Endodermal cell (in vitro differentiated cells): ENCODE data around the gene IQCN. TPM values are rescaled to one million over a fixed set of nuclear protein-coding genes. Genes with fewer than 3 reads are reported as not detected.

Source experiments
- DNase-seq: peaks from one replicate; pipeline ENCODE4 v3.0.0-alpha.2; 2017
- H3K27ac ChIP-seq: 2 replicates; pipeline ENCODE4 v1.5.1; 2013; ENCODE audit warnings: mild to moderate bottlenecking, low read depth, low read length, moderate library complexity
- H3K27me3 ChIP-seq: 2 replicates; pipeline ENCODE4 v1.6.1; 2013; ENCODE audit warnings: mild to moderate bottlenecking, low read length, moderate library complexity; ENCODE audit not compliant: insufficient read depth, control insufficient read depth, poor library complexity, severe bottlenecking
- H3K36me3 ChIP-seq: 2 replicates; pipeline ENCODE4 v1.7.0; 2013; ENCODE audit warnings: mild to moderate bottlenecking, low read length, moderate library complexity; ENCODE audit not compliant: control insufficient read depth, insufficient read depth
- H3K4me1 ChIP-seq: one replicate; pipeline ENCODE4 v1.7.0; 2013; ENCODE audit warnings: low read length; ENCODE audit not compliant: control insufficient read depth, insufficient read depth
- H3K4me3 ChIP-seq: 2 replicates; pipeline ENCODE4 v1.5.1; 2013; ENCODE audit warnings: mild to moderate bottlenecking, low read length, moderate library complexity
- H3K9ac ChIP-seq: 2 replicates; pipeline ENCODE4 v1.6.1; 2013; ENCODE audit warnings: mild to moderate bottlenecking, low read length, moderate library complexity; ENCODE audit not compliant: poor library complexity, severe bottlenecking; ENCODE audit errors: extremely low read depth
- H3K9me3 ChIP-seq: 2 replicates; pipeline ENCODE4 v1.6.1; 2013; ENCODE audit warnings: mild to moderate bottlenecking, low read length, moderate library complexity; ENCODE audit not compliant: control insufficient read depth
- H3K27ac Mint-ChIP-seq: 2 replicates; pipeline ENCODE4 v1.8.0; 2020; ENCODE audit warnings: mixed read lengths
- H3K27me3 Mint-ChIP-seq: 2 replicates; pipeline ENCODE4 v1.8.0; 2021; ENCODE audit warnings: mild to moderate bottlenecking, mixed read lengths; ENCODE audit not compliant: insufficient read depth
- H3K36me3 Mint-ChIP-seq: 2 replicates; pipeline ENCODE4 v1.8.0; 2020; ENCODE audit warnings: low read depth, mixed read lengths
- H3K4me1 Mint-ChIP-seq: 2 replicates; pipeline ENCODE4 v1.8.0; 2020; ENCODE audit warnings: mixed read lengths
- H3K4me3 Mint-ChIP-seq: 2 replicates; pipeline ENCODE4 v1.8.0; 2020; ENCODE audit warnings: mild to moderate bottlenecking, moderate library complexity, mixed read lengths
- H3K9me3 Mint-ChIP-seq: 2 replicates; pipeline ENCODE4 v1.8.0; 2020; ENCODE audit warnings: mild to moderate bottlenecking, mixed read lengths
- WGBS, 2 experiments: methylation state at CpG; one replicate each; pipeline versions ENCODE4 v1.1.5 to v1.1.7; 2013; ENCODE audit warnings: missing lambda C conversion rate in 2 of 2, mixed read lengths in 1 of 2; ENCODE audit not compliant: insufficient coverage in 1 of 2, insufficient read length in 1 of 2; 5-methylcytosine and 5-hydroxymethylcytosine counted together
- total RNA-seq, 2 donors: library from RNA; stranded (reverse); fragmentation: NEBNext Ultra II Directional in 1 of 2; extraction: Animal tissue kit (Norgen Biotek cat#: 25700) in 1 of 2; gene quantifications; 2 replicates in 1 of 2; 3 replicates in 1 of 2; pipeline ENCODE4 v1.2.1, GENCODE V29; 2021
- TF ChIP-seq, protein P1 (sequence below): fragments of 200-600 bp; sonication (generic); conservative IDR thresholded peaks from 2 replicates; pipeline ENCODE4 v1.5.0; 2021; ENCODE audit warnings: antibody characterized with exemption, mild to moderate bottlenecking

IQCN gene
- total RNA-seq, 2 donors from 2014 or later, result 2.4 to 3.3 TPM

DNA sequence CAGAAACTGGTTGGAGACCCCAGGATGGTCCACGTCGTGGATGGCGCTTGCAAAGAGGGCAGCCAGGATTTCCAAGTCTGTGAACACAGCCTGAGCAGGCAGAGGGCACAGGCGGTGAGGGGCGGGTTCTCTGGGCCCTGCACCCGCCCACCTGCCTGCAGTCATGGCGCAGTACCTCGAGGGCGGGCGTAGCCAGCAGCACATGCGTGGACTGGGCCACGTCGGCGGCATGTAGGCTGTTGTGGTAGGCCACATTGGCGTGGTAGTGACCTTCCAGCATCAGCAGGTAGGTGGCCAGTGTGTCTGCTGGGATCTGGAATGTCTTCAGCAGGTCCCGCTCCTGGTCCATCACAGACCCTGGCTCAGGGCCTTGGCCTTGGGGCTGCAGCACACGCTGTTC is 56.1 kb downstream of the IQCN start:
- peaks cover 3% of the 10 kb centered on the region for H3K4me1 Mint-ChIP-seq
- no peaks in the 10 kb centered on the region for H3K9me3 Mint-ChIP-seq
- no peak overlapping the region for H3K27ac Mint-ChIP-seq
- TF ChIP-seq, protein P1, sequence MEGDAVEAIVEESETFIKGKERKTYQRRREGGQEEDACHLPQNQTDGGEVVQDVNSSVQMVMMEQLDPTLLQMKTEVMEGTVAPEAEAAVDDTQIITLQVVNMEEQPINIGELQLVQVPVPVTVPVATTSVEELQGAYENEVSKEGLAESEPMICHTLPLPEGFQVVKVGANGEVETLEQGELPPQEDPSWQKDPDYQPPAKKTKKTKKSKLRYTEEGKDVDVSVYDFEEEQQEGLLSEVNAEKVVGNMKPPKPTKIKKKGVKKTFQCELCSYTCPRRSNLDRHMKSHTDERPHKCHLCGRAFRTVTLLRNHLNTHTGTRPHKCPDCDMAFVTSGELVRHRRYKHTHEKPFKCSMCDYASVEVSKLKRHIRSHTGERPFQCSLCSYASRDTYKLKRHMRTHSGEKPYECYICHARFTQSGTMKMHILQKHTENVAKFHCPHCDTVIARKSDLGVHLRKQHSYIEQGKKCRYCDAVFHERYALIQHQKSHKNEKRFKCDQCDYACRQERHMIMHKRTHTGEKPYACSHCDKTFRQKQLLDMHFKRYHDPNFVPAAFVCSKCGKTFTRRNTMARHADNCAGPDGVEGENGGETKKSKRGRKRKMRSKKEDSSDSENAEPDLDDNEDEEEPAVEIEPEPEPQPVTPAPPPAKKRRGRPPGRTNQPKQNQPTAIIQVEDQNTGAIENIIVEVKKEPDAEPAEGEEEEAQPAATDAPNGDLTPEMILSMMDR, result no peak
- peaks cover 9% of the 10 kb centered on the region for H3K27me3 ChIP-seq
- H3K4me1 ChIP-seq, result no peaks in the 10 kb centered on the region
- no peaks in the 10 kb centered on the region for H3K36me3 Mint-ChIP-seq
- no peak for DNase-seq
- H3K27me3 Mint-ChIP-seq, result peaks cover 14% of the 10 kb centered on the region
- no peak overlapping the region for H3K4me3 Mint-ChIP-seq
- no peak overlapping the region for H3K4me3 ChIP-seq
- no peaks in the 10 kb centered on the region for H3K36me3 ChIP-seq
- no peak overlapping the region for H3K27ac ChIP-seq
- H3K9me3 ChIP-seq, result no peaks in the 10 kb centered on the region
- no peak overlapping the region for H3K9ac ChIP-seq
- WGBS, 2 experiments, result 88 to 92% methylated on average over 15 to 17 of the region's 17 CpGs

DNA sequence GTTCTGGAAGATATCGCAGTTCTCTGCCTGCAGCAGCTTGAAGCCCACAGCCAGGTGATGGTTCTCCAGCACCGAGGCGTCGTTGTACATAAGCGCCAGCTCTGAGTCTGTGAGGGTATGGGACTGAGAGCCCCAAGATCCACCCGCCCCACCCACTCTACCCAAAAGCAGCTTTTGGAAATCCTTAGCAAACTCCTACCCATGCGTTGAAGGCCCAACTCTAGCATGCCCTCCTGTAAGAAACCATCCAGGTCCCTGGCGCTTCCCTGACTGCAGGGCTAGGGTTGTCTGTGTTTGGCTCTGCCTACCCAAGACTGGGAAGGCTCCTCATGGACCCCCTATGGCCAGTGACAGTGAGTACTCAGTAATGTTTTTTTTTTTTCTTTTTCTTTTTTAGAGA is 57.5 kb downstream of the IQCN start:
- Histone ChIP-seq H3K9ac (no peak overlapping the region), H3K27ac (no peak overlapping the region), H3K9me3 (no peaks in the 10 kb centered on the region), H3K27me3 (peaks cover 9% of the 10 kb centered on the region), H3K4me3 (no peak overlapping the region), H3K36me3 (no peaks in the 10 kb centered on the region), H3K4me1 (no peaks in the 10 kb centered on the region)
- Mint-ChIP-seq H3K27me3 (peaks cover 12% of the 10 kb centered on the region), H3K27ac (no peak overlapping the region), H3K4me1 (peaks cover 3% of the 10 kb centered on the region), H3K36me3 (no peaks in the 10 kb centered on the region), H3K4me3 (no peak overlapping the region), H3K9me3 (no peaks in the 10 kb centered on the region)
- TF ChIP-seq, protein P1, result no peak
- DNase-seq, result no peak
- 80 to 88% methylated on average over 1 to 8 of the region's 8 CpGs for WGBS, 2 experiments

DNA sequence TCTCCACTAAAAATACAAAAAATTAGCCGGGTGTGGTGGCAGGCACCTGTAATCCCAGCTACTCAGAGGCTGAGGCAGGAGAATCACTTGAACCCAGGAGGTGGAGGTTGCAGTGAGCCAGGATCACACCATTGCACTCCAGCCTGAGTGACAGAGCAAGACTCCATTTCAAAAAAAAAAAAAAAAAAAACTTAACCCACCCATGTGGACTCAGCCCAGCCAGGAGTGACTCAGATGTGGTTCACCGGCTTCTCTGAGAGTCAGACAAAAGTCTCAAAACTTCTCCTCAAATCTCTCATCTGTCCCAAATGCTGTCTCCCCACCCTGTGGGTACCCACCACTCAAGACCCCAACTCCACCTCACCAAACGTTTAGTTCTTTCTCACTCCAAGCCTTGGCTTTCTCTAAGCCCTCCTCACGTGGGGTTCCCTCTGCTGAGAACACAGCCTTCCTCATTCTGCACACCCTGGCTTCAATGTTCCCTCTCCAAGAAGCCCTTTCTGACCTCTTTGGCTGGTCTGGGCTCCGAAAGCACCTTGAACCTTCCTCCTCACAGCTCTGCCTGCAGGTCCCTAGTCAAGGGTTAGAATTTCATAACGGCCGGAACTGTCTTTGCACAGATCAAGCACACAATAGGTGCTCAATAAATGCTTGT is 59.3 kb downstream of the IQCN start:
- Histone ChIP-seq H3K9me3 (no peaks in the 10 kb centered on the region), H3K4me1 (no peaks in the 10 kb centered on the region), H3K27ac (no peak overlapping the region), H3K27me3 (peaks cover 3% of the 10 kb centered on the region), H3K4me3 (no peak overlapping the region), H3K9ac (no peak overlapping the region), H3K36me3 (no peaks in the 10 kb centered on the region)
- WGBS, 2 experiments, result 79 to 88% methylated on average over 4 to 7 of the region's 7 CpGs
- no peak overlapping the region for H3K27ac Mint-ChIP-seq
- no peaks in the 10 kb centered on the region for H3K4me1 Mint-ChIP-seq
- no peak overlapping the region for H3K4me3 Mint-ChIP-seq
- DNase-seq, result no peak
- no peaks in the 10 kb centered on the region for H3K36me3 Mint-ChIP-seq
- TF ChIP-seq, protein P1, result no peak
- H3K9me3 Mint-ChIP-seq, result no peaks in the 10 kb centered on the region
- peaks cover 6% of the 10 kb centered on the region for H3K27me3 Mint-ChIP-seq
